ENCODE data around the gene RPL39.

DNA sequence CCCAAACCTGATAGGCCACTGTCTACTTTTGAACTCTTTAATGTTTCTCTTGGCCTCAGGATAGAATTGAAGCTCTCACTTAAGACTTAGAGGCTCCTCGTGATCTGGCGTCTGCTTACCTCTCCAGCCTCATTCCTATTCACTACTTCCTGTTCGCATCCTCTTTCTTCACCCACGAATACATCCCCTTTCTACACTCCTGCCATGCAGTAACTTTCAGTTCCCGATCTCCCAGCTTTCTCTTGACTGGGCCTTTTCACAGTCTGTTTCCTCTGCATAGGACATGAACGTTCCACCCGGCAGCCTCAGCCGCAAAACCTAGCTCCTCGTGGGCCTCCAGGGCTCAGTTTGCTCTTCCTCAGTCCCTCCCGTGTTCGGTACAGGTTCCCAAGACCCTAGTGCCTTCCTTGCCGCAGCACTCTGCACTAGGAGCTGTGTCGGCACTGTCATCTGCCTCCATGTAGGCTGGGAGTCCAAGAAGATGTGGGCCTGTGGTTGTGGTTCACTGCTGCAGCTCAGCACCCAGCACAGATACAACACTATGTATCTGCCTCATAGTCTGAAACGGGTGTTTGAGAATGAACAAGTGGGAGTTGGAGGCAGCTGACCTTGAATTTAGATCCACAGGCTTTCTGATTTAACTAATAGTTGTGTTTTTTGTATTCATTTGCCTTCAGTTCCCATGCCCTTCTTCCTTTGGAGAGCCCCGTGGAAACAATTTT, 15.8 kb downstream of the RPL39 start:
- TF ChIP-seq, protein P1, sequence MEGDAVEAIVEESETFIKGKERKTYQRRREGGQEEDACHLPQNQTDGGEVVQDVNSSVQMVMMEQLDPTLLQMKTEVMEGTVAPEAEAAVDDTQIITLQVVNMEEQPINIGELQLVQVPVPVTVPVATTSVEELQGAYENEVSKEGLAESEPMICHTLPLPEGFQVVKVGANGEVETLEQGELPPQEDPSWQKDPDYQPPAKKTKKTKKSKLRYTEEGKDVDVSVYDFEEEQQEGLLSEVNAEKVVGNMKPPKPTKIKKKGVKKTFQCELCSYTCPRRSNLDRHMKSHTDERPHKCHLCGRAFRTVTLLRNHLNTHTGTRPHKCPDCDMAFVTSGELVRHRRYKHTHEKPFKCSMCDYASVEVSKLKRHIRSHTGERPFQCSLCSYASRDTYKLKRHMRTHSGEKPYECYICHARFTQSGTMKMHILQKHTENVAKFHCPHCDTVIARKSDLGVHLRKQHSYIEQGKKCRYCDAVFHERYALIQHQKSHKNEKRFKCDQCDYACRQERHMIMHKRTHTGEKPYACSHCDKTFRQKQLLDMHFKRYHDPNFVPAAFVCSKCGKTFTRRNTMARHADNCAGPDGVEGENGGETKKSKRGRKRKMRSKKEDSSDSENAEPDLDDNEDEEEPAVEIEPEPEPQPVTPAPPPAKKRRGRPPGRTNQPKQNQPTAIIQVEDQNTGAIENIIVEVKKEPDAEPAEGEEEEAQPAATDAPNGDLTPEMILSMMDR (IDR thresholded peaks at IDR 0.05), result no peak
- TF ChIP-seq ZFP36 (IDR thresholded peaks at IDR 0.05; ENCODE audit: borderline replicate concordance, partially characterized antibody), result no peak
- no peak for TF ChIP-seq MYC (IDR thresholded peaks at IDR 0.05; ENCODE audit: borderline replicate concordance, low read length)
- no peak for TF ChIP-seq CHD4 (IDR thresholded peaks at IDR 0.05; ENCODE audit: borderline replicate concordance)
- TF ChIP-seq CBX2 (IDR thresholded peaks at IDR 0.05; ENCODE audit: borderline replicate concordance, low read depth), result no peak
- TF ChIP-seq FOSL2 (IDR thresholded peaks at IDR 0.05), result no peak
- TF ChIP-seq FOSL2 (CRISPR knock-in tag; IDR thresholded peaks at IDR 0.05), result no peak
- no peak for TF ChIP-seq CEBPB (IDR thresholded peaks at IDR 0.05)
- TF ChIP-seq POLR2A (IDR thresholded peaks at IDR 0.05; ENCODE audit: low read length), result no peak
- TF ChIP-seq EP300 (IDR thresholded peaks at IDR 0.05), result no peak

Data from A549 (cell line).